Mesenchymal stem cell (in vitro differentiated cells and primary cell): ENCODE measurements around the gene RNF157.

Source experiments
- DNase-seq: peaks from one replicate; pipeline ENCODE4 v3.0.0-alpha.2; 2013
- H2AFZ ChIP-seq: one replicate; pipeline ENCODE4 v1.6.1; 2013; ENCODE audit warnings: low read depth, mild to moderate bottlenecking, control low read depth, inconsistent platforms, low read length, moderate library complexity
- H2AK5ac ChIP-seq: 2 replicates; pipeline ENCODE4 v1.6.1; 2013; ENCODE audit warnings: low read length, moderate library complexity, mild to moderate bottlenecking, inconsistent platforms; ENCODE audit not compliant: severe bottlenecking
- H2BK120ac ChIP-seq: one replicate; pipeline ENCODE4 v1.6.1; 2013; ENCODE audit warnings: low read depth, mild to moderate bottlenecking, inconsistent platforms, low read length, moderate library complexity
- H2BK12ac ChIP-seq, 2 experiments: one replicate each; pipeline ENCODE4 v1.6.1; 2013; ENCODE audit warnings: inconsistent platforms in 2 of 2, low read length in 2 of 2, mild to moderate bottlenecking in 2 of 2, moderate library complexity in 2 of 2, control low read depth in 1 of 2
- H2BK15ac ChIP-seq: one replicate; pipeline ENCODE4 v1.6.1; 2013; ENCODE audit warnings: mild to moderate bottlenecking, low read depth, inconsistent platforms; ENCODE audit not compliant: poor library complexity, severe bottlenecking
- H2BK5ac ChIP-seq: 2 replicates; pipeline ENCODE4 v1.6.1; 2013; ENCODE audit warnings: low read depth, mild to moderate bottlenecking, low read length, control low read depth, inconsistent platforms; ENCODE audit not compliant: poor library complexity, severe bottlenecking
- H3K14ac ChIP-seq, 2 experiments: one replicate each; pipeline ENCODE4 v1.6.1; 2013; ENCODE audit warnings: inconsistent platforms in 2 of 2, low read length in 2 of 2, control low read depth in 1 of 2, mild to moderate bottlenecking in 1 of 2, moderate library complexity in 1 of 2
- H3K18ac ChIP-seq, 2 experiments: one replicate each; pipeline ENCODE4 v1.6.1; 2013; ENCODE audit warnings: inconsistent platforms in 2 of 2, low read length in 2 of 2, control low read depth in 1 of 2, low read depth in 1 of 2, mild to moderate bottlenecking in 1 of 2
- H3K23ac ChIP-seq, 2 experiments: one replicate each; pipeline ENCODE4 v1.6.1; 2013; ENCODE audit warnings: inconsistent platforms in 2 of 2, low read length in 2 of 2, mild to moderate bottlenecking in 2 of 2, moderate library complexity in 2 of 2, control low read depth in 1 of 2
- H3K27ac ChIP-seq: 2 replicates; pipeline ENCODE4 v1.5.1; 2013; ENCODE audit warnings: mild to moderate bottlenecking, moderate library complexity, low read length, control low read depth, inconsistent platforms; ENCODE audit not compliant: poor library complexity, severe bottlenecking
- H3K27me3 ChIP-seq, 2 experiments: 2 replicates each; pipeline versions ENCODE4 v1.6.1 to v1.7.0; 2013; ENCODE audit warnings: low read length in 2 of 2, mild to moderate bottlenecking in 2 of 2, moderate library complexity in 2 of 2, control low read depth in 1 of 2, inconsistent platforms in 1 of 2; ENCODE audit not compliant: control insufficient read depth in 1 of 2, insufficient read depth in 1 of 2
- H3K36me3 ChIP-seq, 2 experiments: 2 replicates each; pipeline versions ENCODE4 v1.6.1 to v1.7.0; 2013; ENCODE audit warnings: low read length in 2 of 2, control low read depth in 1 of 2, inconsistent platforms in 1 of 2, low read depth in 1 of 2, mild to moderate bottlenecking in 1 of 2; ENCODE audit not compliant: insufficient read depth in 2 of 2, control insufficient read depth in 1 of 2
- H3K4ac ChIP-seq, 2 experiments: one replicate each; pipeline ENCODE4 v1.6.1; 2013; ENCODE audit warnings: inconsistent platforms in 2 of 2, low read length in 2 of 2, mild to moderate bottlenecking in 2 of 2, moderate library complexity in 2 of 2, control low read depth in 1 of 2, low read depth in 1 of 2
- H3K4me1 ChIP-seq: 2 replicates; pipeline ENCODE4 v1.6.1; 2013; ENCODE audit warnings: low read depth, low read length, control low read depth; ENCODE audit not compliant: control insufficient read depth, insufficient read depth
- H3K4me2 ChIP-seq: 2 replicates; pipeline ENCODE4 v1.6.1; 2013; ENCODE audit warnings: low read length, mild to moderate bottlenecking, inconsistent platforms; ENCODE audit not compliant: poor library complexity, severe bottlenecking
- H3K4me3 ChIP-seq, 2 experiments: 2 replicates each; pipeline versions ENCODE4 v1.5.1 to v1.7.0; 2013; ENCODE audit warnings: low read length in 2 of 2, mild to moderate bottlenecking in 2 of 2, control low read depth in 1 of 2, low read depth in 1 of 2; ENCODE audit not compliant: insufficient read depth in 1 of 2
- H3K79me1 ChIP-seq: replicated peaks from 2 replicates; pipeline ENCODE4 v1.6.1; 2013; ENCODE audit warnings: mild to moderate bottlenecking, control low read depth, low read length, inconsistent platforms; ENCODE audit not compliant: poor library complexity, severe bottlenecking
- H3K9ac ChIP-seq: 2 replicates; pipeline ENCODE4 v1.7.0; 2013; ENCODE audit warnings: mild to moderate bottlenecking, low read length, moderate library complexity
- H3K9me3 ChIP-seq: 2 replicates; pipeline ENCODE4 v1.7.0; 2013; ENCODE audit warnings: mild to moderate bottlenecking, low read length; ENCODE audit not compliant: control insufficient read depth
- H4K8ac ChIP-seq: one replicate; pipeline ENCODE4 v1.6.1; 2013; ENCODE audit warnings: inconsistent platforms, mild to moderate bottlenecking, low read length, moderate library complexity
- H4K91ac ChIP-seq: one replicate; pipeline ENCODE4 v1.6.1; 2013; ENCODE audit warnings: mild to moderate bottlenecking, low read length, inconsistent platforms
- WGBS: methylation state at CpG from one replicate; pipeline ENCODE4 v1.1.7; 2013; ENCODE audit warnings: mixed read lengths; 5-methylcytosine and 5-hydroxymethylcytosine counted together

The RNF157 gene

DNA sequence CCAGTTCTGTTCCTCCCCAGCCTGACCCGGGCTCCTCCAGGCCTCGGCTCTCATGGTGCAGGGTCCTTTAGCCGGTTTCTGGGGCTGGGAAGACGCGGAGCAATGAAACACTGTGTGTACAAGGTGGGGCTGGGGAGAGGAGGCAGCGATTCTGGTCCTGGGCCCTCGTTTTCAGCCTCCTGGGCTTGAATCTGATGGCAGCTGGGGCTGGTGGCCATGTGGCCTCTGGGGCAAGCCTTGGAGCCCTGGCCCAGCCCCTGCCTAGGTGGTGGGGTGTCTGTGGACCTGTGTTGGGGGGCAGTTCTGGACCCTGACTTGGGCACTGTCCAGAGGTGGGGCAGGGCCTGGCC, 103.3 kb downstream of the RNF157 start:
- Histone ChIP-seq H3K9me3 (no peaks in the 10 kb centered on the region), H3K36me3 (no peaks in the 10 kb centered on the region), H4K8ac (no peak overlapping the region), H3K27me3 (peaks cover 3 to 97% of the 10 kb centered on the region in 2 experiments), H4K91ac (no peak overlapping the region), H3K4ac (no peak overlapping the region), H3K27ac (no peak overlapping the region), H2AK5ac (peak overlapping the region; percentile 91), H3K4me3 (no peak overlapping the region), H3K4me1 (peaks cover 73% of the 10 kb centered on the region), H3K23ac (no peak overlapping the region), H3K14ac (no peak overlapping the region), H3K79me1 (no peaks in the 10 kb centered on the region), H2BK15ac (no peak overlapping the region), H2BK5ac (no peak overlapping the region), H3K4me2 (no peak overlapping the region), H2AFZ (no peak overlapping the region), H2BK120ac (no peak overlapping the region), H2BK12ac (no peak overlapping the region), H3K9ac (no peak overlapping the region), H3K18ac (no peak overlapping the region)
- WGBS, result 5% methylated on average over 7 of the region's 7 CpGs
- no peak for DNase-seq

DNA sequence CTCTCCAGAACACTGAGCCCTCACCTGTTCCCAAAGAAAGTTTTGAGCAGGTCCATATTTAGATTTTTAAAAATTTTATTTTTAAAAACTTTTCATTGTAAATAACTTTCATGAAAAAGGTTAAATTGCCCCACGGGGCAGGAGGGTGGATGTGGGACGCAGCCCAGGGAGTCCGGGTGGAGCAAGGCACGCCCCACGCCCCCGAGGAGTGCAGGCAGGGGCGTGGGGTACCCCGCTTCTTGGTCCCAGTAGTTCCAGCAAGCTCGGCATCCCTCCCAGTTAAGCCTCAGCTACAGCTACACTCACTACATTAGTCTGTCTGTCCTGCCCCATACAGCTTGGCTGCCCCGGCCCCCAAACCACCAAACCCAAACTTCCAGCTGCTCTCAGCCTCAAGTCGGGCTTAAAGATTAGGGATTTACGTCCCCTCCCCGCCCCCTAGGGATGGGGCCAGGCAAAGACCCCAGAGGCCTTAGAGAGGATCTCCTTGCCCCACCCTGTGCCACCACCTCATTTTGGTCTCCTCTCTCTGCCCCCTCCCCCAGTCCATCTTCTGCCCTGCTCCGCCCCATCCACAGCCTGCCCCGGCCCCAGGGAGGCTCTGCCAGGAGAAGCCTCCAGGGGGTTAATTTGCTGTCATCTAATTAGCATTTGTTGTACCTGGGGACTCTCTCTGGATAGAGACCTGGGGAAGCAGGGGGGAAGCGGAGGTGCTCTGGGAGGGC, 103.9 kb downstream of the RNF157 start:
- H3K27ac ChIP-seq, result no peak overlapping the region

DNA sequence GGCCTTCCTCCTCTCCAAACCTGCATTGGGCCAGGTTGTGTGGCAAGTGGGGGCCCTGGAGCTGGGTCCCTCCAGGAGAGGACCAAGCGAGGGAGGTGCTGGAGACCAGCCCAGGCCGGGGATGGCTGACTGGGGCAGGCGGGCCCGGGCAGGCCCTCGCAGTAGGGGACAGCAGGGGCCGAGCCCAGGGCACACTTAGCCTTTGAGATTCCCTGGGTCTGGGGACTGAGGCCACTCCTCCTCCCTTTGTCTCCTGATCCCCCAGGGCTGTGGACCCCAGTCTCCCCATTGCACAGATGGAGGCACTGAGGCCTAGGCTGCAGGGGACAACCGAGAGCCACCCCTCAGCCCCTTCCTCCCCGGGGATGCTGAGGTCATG, 104.5 kb downstream of the RNF157 start:
- H3K14ac ChIP-seq, result no peak overlapping the region
- H2BK5ac ChIP-seq, result no peak overlapping the region
- H3K27ac ChIP-seq, result no peak overlapping the region
- no peak overlapping the region for H3K23ac ChIP-seq
- H4K8ac ChIP-seq, result no peak overlapping the region
- no peak overlapping the region for H3K4me3 ChIP-seq
- H3K18ac ChIP-seq, result no peak overlapping the region
- peak overlapping the region; percentile 28 for H2AK5ac ChIP-seq
- H3K36me3 ChIP-seq, result no peaks in the 10 kb centered on the region
- H3K27me3 ChIP-seq, result peaks cover 3 to 99% of the 10 kb centered on the region in 2 experiments
- H3K79me1 ChIP-seq, result no peaks in the 10 kb centered on the region
- H2AFZ ChIP-seq, result no peak overlapping the region
- DNase-seq, result no peak
- H3K9me3 ChIP-seq, result no peaks in the 10 kb centered on the region
- H3K4ac ChIP-seq, result no peak overlapping the region
- H4K91ac ChIP-seq, result no peak overlapping the region
- H3K9ac ChIP-seq, result no peak overlapping the region
- no peak overlapping the region for H3K4me2 ChIP-seq
- H2BK12ac ChIP-seq, result no peak overlapping the region
- no peak overlapping the region for H2BK15ac ChIP-seq
- peaks cover 69% of the 10 kb centered on the region for H3K4me1 ChIP-seq
- H2BK120ac ChIP-seq, result no peak overlapping the region
- 18% methylated on average over 4 of the region's 8 CpGs for WGBS

More for the DNA sequence above, 103.9 kb downstream of the RNF157 start:
- Histone ChIP-seq H2AFZ (no peak overlapping the region), H3K18ac (no peak overlapping the region), H3K23ac (no peak overlapping the region), H3K27me3 (peaks cover 3 to 97% of the 10 kb centered on the region in 2 experiments), H3K14ac (no peak overlapping the region), H3K9ac (no peak overlapping the region), H2BK12ac (no peak overlapping the region), H3K4ac (no peak overlapping the region), H3K36me3 (no peaks in the 10 kb centered on the region), H3K4me1 (peaks cover 74% of the 10 kb centered on the region), H4K8ac (no peak overlapping the region), H4K91ac (no peak overlapping the region), H3K4me3 (no peak overlapping the region), H2BK15ac (no peak overlapping the region), H3K4me2 (no peak overlapping the region), H2BK5ac (no peak overlapping the region), H3K79me1 (no peaks in the 10 kb centered on the region), H2AK5ac (peak overlapping the region; percentile 91), H2BK120ac (no peak overlapping the region), H3K9me3 (no peaks in the 10 kb centered on the region)
- 30% methylated on average over 16 of the region's 16 CpGs for WGBS
- DNase-seq, result no peak

DNA sequence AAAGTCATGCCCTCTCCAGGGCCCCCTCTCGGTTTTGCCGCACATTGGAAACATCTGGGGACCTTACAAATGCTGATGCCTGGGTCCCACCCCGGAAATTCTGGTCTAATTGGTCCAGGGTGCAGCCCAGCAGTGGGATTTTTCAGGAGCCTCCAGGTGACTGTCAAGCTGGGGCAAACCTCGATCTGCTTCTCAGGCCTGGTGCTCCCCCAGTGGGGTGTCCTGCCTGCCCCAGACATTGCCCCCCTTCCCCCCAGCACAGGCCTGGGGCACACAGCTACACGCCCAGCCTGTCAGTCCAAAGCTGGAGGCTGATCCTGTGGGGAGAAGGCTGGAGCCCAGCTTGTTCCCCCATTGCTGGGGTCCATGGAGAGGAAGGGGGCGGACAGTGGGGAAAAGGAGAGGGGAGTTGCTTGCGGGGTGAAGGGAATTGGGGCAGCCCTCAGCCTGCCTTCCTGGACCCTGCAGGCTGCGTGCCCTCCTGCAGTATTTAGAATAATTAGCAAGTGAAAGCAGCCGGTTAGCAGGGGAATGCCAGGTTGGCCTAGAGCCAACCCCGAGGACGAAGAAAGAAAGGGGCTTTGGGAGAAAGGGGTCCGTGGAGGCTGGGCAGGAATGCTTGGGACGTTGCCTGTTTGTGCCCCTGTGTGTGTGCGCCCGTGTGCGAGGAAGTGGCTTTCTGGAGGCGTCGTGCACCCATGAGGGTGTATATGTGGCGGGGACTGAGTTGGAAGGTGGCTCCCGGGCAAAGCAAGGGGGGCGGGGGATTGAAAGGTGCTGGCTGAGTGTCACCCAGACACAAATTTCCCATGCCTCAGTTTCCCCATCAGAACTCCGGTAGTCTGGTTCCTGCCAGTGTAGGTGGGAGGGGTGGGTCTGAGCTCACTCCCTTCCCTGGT, 105.1 kb downstream of the RNF157 start:
- Histone ChIP-seq H3K79me1 (no peaks in the 10 kb centered on the region), H3K9me3 (no peaks in the 10 kb centered on the region), H2AK5ac (peak overlapping the region; percentile 33), H2BK120ac (no peak overlapping the region), H3K27ac (no peak overlapping the region), H3K4me1 (peaks cover 63% of the 10 kb centered on the region), H2BK12ac (no peak overlapping the region), H3K14ac (peak overlapping the region in 1 of 2 experiments; percentile 11), H3K23ac (peak overlapping the region in 1 of 2 experiments; percentile 65), H3K4me2 (no peak overlapping the region), H2BK15ac (no peak overlapping the region), H3K36me3 (no peaks in the 10 kb centered on the region), H2BK5ac (no peak overlapping the region), H3K9ac (no peak overlapping the region), H4K8ac (no peak overlapping the region), H3K4me3 (no peak overlapping the region), H3K27me3 (peaks cover 0 to 99% of the 10 kb centered on the region in 2 experiments), H2AFZ (no peak overlapping the region), H3K18ac (no peak overlapping the region), H3K4ac (no peak overlapping the region), H4K91ac (no peak overlapping the region)
- no peak for DNase-seq
- 16% methylated on average over 19 of the region's 22 CpGs for WGBS
